ENCODE data around the gene DUSP11.
"Not testable (repeated sequence)": the region's sequence is repeated elsewhere in the genome, so short reads cannot be mapped to it uniquely, and the experiment has no call there.

Gene DUSP11

GRCh38 chr2:73718851-73719621, 60.9 kb downstream of the DUSP11 start:
- no peak for DNase-seq

GRCh38 chr2:73718421-73718820, 61.5 kb downstream of the DUSP11 start:
- DNase-seq: no peak

DNA sequence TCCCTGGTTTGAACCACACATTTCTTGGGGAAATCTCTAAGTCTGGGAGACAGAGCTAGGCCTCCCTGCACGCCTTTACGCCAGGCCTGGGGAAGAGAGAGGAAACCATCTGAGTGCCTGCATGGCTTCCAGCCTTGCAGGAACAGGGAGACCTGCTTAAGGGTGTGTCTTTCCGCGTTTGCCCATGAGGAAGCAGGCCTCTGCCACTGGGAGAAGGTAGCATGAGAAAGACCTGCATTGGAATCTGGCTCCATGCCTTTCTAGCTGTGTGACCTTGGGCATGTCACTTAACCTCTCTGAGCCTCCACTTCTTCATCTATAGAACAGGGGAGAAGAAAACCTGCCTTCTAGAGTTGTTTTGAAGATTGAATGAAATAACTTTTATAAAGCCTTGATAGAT, 62.2 kb downstream of the DUSP11 start:
- not testable (repeated sequence) for DNase-seq

- DNase-seq: no peak
Observed at GRCh38 chr2:73717251-73717606, 62.7 kb downstream of the DUSP11 start.

DNA sequence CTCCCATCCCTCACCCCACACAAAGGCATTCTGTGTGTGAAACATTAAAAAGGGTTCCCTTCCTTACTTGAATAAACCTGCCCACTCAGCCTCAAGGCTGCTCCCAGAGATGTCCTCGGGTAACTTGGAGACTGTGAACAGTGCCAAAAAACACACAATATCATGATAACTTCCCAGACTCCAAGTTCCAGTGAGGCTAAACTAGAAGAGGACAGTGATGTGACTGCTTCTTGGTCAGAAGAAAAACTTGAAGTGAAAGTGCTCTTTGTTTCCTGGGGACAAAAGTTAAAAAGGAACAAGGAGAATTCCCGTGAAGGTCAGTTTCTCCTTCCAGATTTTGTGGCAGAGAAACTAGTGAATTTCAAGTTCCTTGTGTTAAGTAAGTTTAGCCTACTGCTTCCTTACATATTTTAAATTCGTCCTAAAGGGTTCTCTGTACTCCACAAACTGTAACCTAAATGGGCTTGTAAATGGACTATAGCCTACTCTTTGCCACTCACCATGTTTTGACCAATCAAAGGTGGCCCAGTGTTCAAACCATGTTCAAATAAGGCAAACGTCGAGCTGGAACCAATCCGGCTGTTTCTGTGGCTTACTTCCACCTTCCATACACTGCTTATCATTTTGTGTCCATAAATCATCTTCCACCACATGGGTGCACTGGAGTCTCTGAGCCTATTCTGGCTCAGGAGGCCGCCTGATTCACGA, 63.2 kb downstream of the DUSP11 start:
- no peak for DNase-seq

- DNase-seq: no peak
Observed at GRCh38 chr2:73714091-73714490, 65.8 kb downstream of the DUSP11 start.

Data from right kidney (tissue), 1 donor.